ENCODE data around the gene RWDD3. TPM values are rescaled to one million over a fixed set of nuclear protein-coding genes. Genes with fewer than 3 reads are reported as not detected.

RWDD3 gene, protein sequence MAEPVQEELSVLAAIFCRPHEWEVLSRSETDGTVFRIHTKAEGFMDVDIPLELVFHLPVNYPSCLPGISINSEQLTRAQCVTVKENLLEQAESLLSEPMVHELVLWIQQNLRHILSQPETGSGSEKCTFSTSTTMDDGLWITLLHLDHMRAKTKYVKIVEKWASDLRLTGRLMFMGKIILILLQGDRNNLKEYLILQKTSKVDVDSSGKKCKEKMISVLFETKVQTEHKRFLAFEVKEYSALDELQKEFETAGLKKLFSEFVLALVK
- total RNA-seq = 5.8 and 11.9 TPM in 2 replicates

DNA sequence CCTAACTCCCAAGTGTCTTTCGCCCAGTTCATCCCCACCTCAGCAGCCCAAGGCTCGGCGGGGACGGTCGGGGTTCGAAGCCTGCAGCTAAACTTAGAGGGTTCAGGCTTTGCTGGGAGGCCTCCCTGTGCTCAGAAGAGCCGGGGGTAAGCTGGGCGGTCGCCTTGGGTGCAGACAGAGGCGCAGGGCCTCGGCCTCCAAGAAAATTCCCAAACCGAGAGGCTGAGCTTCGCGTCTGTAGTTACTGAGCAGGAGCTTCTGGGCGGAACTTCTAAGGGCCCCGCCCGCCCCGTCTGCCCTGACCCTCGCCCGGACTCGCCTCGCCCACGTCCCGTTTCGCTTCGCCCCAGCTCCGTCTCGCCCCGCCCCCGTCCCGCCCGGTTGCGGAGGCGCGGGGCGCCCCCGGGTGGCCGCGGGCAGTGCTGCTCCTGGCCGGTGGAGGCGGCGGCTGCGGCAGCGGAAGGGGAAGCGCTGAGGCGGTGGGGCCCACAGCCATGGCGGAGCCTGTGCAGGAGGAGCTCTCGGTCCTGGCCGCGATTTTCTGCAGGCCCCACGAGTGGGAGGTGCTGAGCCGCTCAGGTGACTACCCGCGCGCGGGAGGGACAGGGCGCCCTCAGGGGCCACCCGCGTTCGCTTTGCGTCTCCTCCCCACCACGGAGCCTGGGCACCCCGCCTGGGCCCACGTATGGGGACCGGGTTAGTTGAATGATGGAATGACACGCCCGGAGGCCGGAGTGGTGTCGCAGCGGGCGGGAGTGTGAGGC lies at the start of gene RWDD3:
Gene RWDD3 (plus strand): TSS at position 474 of the 764 bp plus-strand sequence. CDS start 21 bp downstream, at position 495.

Other genes starting within 250 kb of the RWDD3 start
- gene ALG14, start 161.3 kb upstream of the RWDD3 start, total RNA-seq = 1.1 and 2.0 TPM in 2 replicates
- gene TLCD4, start 116.9 kb upstream of the RWDD3 start, total RNA-seq = 0.98 and 2.0 TPM in 2 replicates

All from mesangial cell (primary cell).